HEK293 (cell line): ENCODE measurements around the gene ZNF284.

Experiments
- CTCF ChIA-PET: fragments of 350-600 bp; formaldehyde crosslinking; extraction: SDS; loops from one replicate; lab custom pipeline; 2021; ENCODE audit warnings: antibody characterized with exemption; lab: Yijun Ruan, JAX
- POLR2A ChIA-PET: fragments of 300-600 bp; formaldehyde crosslinking; extraction: SDS; loops from one replicate; lab custom pipeline; 2020; ENCODE audit warnings: antibody characterized with exemption, inconsistent platforms; lab: Yijun Ruan, JAX
- H3K27ac ChIP-seq: fragments of 200-500 bp; sonication (Bioruptor generic); 2 replicates; pipeline ENCODE4 v1.5.1; 2014; ENCODE audit warnings: low read depth, low read length, control low read depth, inconsistent platforms; ENCODE audit errors: extremely low read depth
- H3K36me3 ChIP-seq, 2 experiments: fragments of 200-500 bp in 1 of 2; sonication (Bioruptor generic) in 1 of 2; 1 replicate in 1 of 2; 2 replicates in 1 of 2; pipeline ENCODE4 v1.5.1; 2014 to 2017; ENCODE audit warnings: inconsistent platforms in 2 of 2, low read length in 2 of 2; ENCODE audit not compliant: control insufficient read depth in 2 of 2, insufficient read depth in 1 of 2
- H3K4me1 ChIP-seq: fragments of 200-500 bp; sonication (Bioruptor generic); 2 replicates; pipeline ENCODE4 v1.5.1; 2014; ENCODE audit warnings: mild to moderate bottlenecking, low read length, inconsistent platforms; ENCODE audit not compliant: control insufficient read depth, insufficient read depth
- H3K4me3 ChIP-seq: 2 replicates; pipeline ENCODE4 v1.5.1; 2011; ENCODE audit warnings: low read depth, mild to moderate bottlenecking, control low read depth, low read length, moderate library complexity
- H3K9me3 ChIP-seq: fragments of 200-500 bp; sonication (Bioruptor generic); 2 replicates; pipeline ENCODE4 v1.5.1; 2014; ENCODE audit warnings: low read depth, low read length, inconsistent platforms; ENCODE audit not compliant: control insufficient read depth, insufficient read depth
- ATF2 ChIP-seq: fragments of 450-650 bp; formaldehyde crosslinking; IDR thresholded peaks from 2 replicates; pipeline ENCODE4 v1.5.1; 2016; ENCODE audit warnings: missing biosample characterization, missing genetic modification characterization, low read depth
- IKZF3 ChIP-seq: fragments of 450-650 bp; IDR thresholded peaks from 2 replicates; pipeline ENCODE4 v1.5.0; 2018; ENCODE audit warnings: missing biosample characterization, mild to moderate bottlenecking, missing genetic modification characterization, moderate library complexity
- MYNN ChIP-seq: fragments of 450-650 bp; formaldehyde crosslinking; IDR thresholded peaks from 2 replicates; pipeline ENCODE4 v1.5.1; 2016; ENCODE audit warnings: missing biosample characterization, missing genetic modification characterization, borderline replicate concordance
- OVOL3 ChIP-seq: fragments of 450-650 bp; formaldehyde crosslinking; IDR thresholded peaks from 2 replicates; pipeline ENCODE4 v1.5.1; 2016; ENCODE audit warnings: missing biosample characterization, missing genetic modification characterization
- SALL2 ChIP-seq: fragments of 450-650 bp; formaldehyde crosslinking; IDR thresholded peaks from 2 replicates; pipeline ENCODE4 v1.5.0; 2017; ENCODE audit warnings: missing biosample characterization, mild to moderate bottlenecking, missing genetic modification characterization, borderline replicate concordance
- SETDB1 ChIP-seq: IDR thresholded peaks from one replicate; pipeline ENCODE4 v1.6.1; 2017; ENCODE audit warnings: mild to moderate bottlenecking, low read length, moderate library complexity, mixed read lengths; ENCODE audit not compliant: insufficient read length
- ZNF138 ChIP-seq: fragments of 450-650 bp; formaldehyde crosslinking; IDR thresholded peaks from 2 replicates; pipeline ENCODE4 v1.5.1; 2016; ENCODE audit warnings: missing biosample characterization, missing genetic modification characterization, borderline replicate concordance
- ZNF140 ChIP-seq: fragments of 450-650 bp; formaldehyde crosslinking; IDR thresholded peaks from 2 replicates; pipeline ENCODE4 v1.5.1; 2016; ENCODE audit warnings: missing biosample characterization, missing genetic modification characterization
- ZNF2 ChIP-seq: fragments of 450-650 bp; formaldehyde crosslinking; IDR thresholded peaks from 2 replicates; pipeline ENCODE4 v1.5.1; 2016; ENCODE audit warnings: missing biosample characterization, missing genetic modification characterization
- ZNF211 ChIP-seq: fragments of 450-650 bp; formaldehyde crosslinking; IDR thresholded peaks from 2 replicates; pipeline ENCODE4 v1.5.1; 2016; ENCODE audit warnings: low read depth, missing biosample characterization, missing genetic modification characterization
- ZNF280C ChIP-seq: fragments of 450-650 bp; formaldehyde crosslinking; IDR thresholded peaks from 2 replicates; pipeline ENCODE4 v1.5.1; 2016; ENCODE audit warnings: missing biosample characterization, missing genetic modification characterization
- ZNF335 ChIP-seq: fragments of 450-650 bp; formaldehyde crosslinking; conservative IDR thresholded peaks from 2 replicates; pipeline ENCODE4 v1.5.1; 2016; ENCODE audit warnings: missing biosample characterization, missing genetic modification characterization
- ZNF362 ChIP-seq: fragments of 450-650 bp; formaldehyde crosslinking; IDR thresholded peaks from 2 replicates; pipeline ENCODE4 v1.5.1; 2016; ENCODE audit warnings: missing biosample characterization, missing genetic modification characterization
- ZNF366 ChIP-seq: fragments of 450-650 bp; formaldehyde crosslinking; conservative IDR thresholded peaks from 2 replicates; pipeline ENCODE4 v1.5.1; 2016; ENCODE audit warnings: missing biosample characterization, missing genetic modification characterization
- ZNF433 ChIP-seq: fragments of 450-650 bp; formaldehyde crosslinking; IDR thresholded peaks from 2 replicates; pipeline ENCODE4 v1.5.1; 2016; ENCODE audit warnings: missing biosample characterization, missing genetic modification characterization, low read depth
- ZNF473 ChIP-seq: fragments of 450-650 bp; formaldehyde crosslinking; IDR thresholded peaks from 2 replicates; pipeline ENCODE4 v1.5.1; 2017; ENCODE audit warnings: missing biosample characterization, missing genetic modification characterization
- ZNF549 ChIP-seq: fragments of 450-650 bp; IDR thresholded peaks from 2 replicates; pipeline ENCODE4 v1.5.1; 2018; ENCODE audit warnings: missing biosample characterization, missing genetic modification characterization, mild to moderate bottlenecking, inconsistent platforms, moderate library complexity
- ZNF560 ChIP-seq: fragments of 450-650 bp; formaldehyde crosslinking; IDR thresholded peaks from 2 replicates; pipeline ENCODE4 v1.5.1; 2017; ENCODE audit warnings: missing biosample characterization, missing genetic modification characterization, borderline replicate concordance
- ZNF629 ChIP-seq: fragments of 450-650 bp; formaldehyde crosslinking; IDR thresholded peaks from 2 replicates; pipeline ENCODE4 v1.5.1; 2017; ENCODE audit warnings: missing biosample characterization, missing genetic modification characterization
- ZNF701 ChIP-seq: fragments of 450-650 bp; formaldehyde crosslinking; IDR thresholded peaks from 2 replicates; pipeline ENCODE4 v1.5.1; 2016; ENCODE audit warnings: missing biosample characterization, missing genetic modification characterization
- TF ChIP-seq, protein P1 (sequence below): fragments of 450-650 bp; formaldehyde crosslinking; IDR thresholded peaks from 2 replicates; pipeline ENCODE4 v1.5.1; 2017; ENCODE audit warnings: missing biosample characterization, missing genetic modification characterization
- TF ChIP-seq, protein P2 (sequence below): fragments of 450-650 bp; formaldehyde crosslinking; IDR thresholded peaks from 2 replicates; pipeline ENCODE4 v1.5.1; 2016; ENCODE audit warnings: missing biosample characterization, missing genetic modification characterization

The ZNF284 gene

DNA sequence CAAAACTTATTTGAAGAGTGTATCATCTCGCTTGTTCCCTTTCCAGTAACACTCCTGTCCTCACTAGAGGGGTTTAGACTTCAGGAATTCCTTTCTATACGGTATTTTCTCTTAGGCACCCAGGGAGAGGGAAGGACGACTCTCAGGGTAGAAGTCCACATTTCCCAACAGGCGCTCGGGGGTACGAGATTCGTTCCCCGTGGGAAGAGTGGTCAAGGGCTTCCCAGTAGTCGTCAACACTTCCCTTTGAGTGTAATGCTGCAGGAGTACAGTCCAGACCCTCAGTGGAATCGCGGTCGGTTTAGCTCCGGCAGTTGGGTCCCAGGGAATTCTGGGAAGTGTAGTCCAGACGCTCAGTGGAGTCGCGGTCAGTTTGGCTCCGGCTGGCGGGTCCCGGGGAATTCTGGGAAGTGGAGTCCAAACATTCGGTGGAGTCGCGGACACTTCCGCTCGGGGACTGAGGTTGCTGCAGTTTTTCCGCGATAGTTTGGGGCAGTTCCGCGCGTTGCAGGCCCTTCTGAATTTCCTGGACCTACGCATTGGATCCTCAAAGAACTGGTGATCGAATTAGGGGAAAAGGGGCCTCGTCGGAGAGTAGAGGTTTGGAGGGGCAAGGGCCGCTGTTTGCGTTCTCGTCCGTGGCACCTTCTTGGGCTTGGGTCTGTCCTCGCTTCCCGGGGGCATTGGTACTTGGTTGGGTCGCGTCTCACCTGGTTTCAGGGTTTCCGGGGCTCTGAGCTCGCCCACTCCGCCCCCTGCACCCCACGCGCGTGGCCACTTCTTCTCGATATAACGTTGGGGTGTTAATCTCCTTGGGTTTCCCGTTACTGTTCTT lies 22.2 kb downstream of the ZNF284 start, which contains the start of gene ZNF224 (continued):
- no peak; the same call in 1 of the 2 replicates for TF ChIP-seq ZNF362 (tag by site-specific recombination)
- TF ChIP-seq SALL2 (tag by site-specific recombination) = no peak
- TF ChIP-seq ZNF549 = no peak
- TF ChIP-seq, protein P1, sequence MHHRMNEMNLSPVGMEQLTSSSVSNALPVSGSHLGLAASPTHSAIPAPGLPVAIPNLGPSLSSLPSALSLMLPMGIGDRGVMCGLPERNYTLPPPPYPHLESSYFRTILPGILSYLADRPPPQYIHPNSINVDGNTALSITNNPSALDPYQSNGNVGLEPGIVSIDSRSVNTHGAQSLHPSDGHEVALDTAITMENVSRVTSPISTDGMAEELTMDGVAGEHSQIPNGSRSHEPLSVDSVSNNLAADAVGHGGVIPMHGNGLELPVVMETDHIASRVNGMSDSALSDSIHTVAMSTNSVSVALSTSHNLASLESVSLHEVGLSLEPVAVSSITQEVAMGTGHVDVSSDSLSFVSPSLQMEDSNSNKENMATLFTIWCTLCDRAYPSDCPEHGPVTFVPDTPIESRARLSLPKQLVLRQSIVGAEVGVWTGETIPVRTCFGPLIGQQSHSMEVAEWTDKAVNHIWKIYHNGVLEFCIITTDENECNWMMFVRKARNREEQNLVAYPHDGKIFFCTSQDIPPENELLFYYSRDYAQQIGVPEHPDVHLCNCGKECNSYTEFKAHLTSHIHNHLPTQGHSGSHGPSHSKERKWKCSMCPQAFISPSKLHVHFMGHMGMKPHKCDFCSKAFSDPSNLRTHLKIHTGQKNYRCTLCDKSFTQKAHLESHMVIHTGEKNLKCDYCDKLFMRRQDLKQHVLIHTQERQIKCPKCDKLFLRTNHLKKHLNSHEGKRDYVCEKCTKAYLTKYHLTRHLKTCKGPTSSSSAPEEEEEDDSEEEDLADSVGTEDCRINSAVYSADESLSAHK (tag by site-specific recombination) = no peak
- no peak for TF ChIP-seq ZNF211 (tag by site-specific recombination)
- no peak for TF ChIP-seq ZNF138 (tag by site-specific recombination)
- TF ChIP-seq ZNF2 (tag by site-specific recombination) = peak; percentile 80

DNA sequence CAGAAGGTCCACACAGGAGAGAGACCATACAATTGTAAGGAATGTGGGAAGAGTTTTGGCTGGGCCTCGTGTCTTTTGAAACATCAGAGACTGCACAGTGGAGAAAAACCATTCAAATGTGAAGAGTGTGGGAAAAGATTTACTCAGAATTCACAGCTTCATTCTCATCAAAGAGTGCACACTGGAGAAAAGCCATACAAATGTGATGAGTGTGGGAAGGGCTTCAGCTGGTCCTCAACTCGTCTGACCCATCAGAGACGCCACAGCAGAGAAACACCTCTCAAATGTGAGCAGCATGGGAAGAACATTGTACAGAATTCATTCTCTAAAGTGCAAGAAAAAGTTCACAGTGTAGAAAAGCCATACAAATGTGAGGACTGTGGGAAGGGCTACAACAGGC lies 35.8 kb downstream of the ZNF284 start:
- Histone ChIP-seq H3K4me1 (peaks cover 7% of the 10 kb centered on the region), H3K9me3 (peaks cover 58% of the 10 kb centered on the region), H3K4me3 (no peak overlapping the region), H3K27ac (no peak overlapping the region), H3K36me3 (peaks cover 61 to 84% of the 10 kb centered on the region in 2 experiments)
- ChIA-PET POLR2A (interaction anchor here (1.4 kb wide), 1 partner anchor 14 kb away, joined by 5 read pairs; the partner anchor contains the start of gene ZNF224), CTCF (interaction anchor here (0.6 kb wide), 1 partner anchor 29 kb away, joined by 3 read pairs; no protein-coding TSS in a partner anchor)
- TF ChIP-seq SETDB1 (peak; percentile 81), ZNF701 (no peak)

DNA sequence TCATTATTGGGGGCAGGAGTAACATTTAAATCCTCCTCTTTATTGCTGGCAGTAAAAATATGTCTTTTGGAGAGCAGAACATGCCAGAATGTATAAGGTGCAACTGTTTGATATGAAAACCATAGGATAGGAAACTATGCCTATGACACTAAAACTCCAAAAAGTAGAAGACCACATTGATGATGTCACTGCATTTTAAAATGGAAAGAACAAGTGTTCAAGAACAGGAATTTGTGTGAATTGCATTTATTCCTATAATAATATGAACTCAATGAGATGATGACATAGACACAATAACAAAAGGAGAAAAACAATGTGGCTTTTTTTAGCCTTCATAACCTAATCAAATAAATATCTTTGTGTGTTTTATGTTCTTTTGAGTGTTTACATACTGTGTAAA lies 37.5 kb downstream of the ZNF284 start:
- peaks cover 44 to 67% of the 10 kb centered on the region in 2 experiments for H3K36me3 ChIP-seq
- H3K27ac ChIP-seq = no peak overlapping the region
- ChIA-PET POLR2A (interaction anchor here (0.6 kb wide), 1 partner anchor 13 kb away, joined by 3 read pairs; no protein-coding TSS in a partner anchor), CTCF (interaction anchor here (0.7 kb wide), 2 partner anchors 169 to 343 kb away, joined by 3 read pairs; no protein-coding TSS in a partner anchor)
- H3K4me1 ChIP-seq = peaks cover 11% of the 10 kb centered on the region
- H3K9me3 ChIP-seq = peaks cover 55% of the 10 kb centered on the region
- no peak overlapping the region for H3K4me3 ChIP-seq
- TF ChIP-seq ZNF560 (no peak), MYNN (tag by site-specific recombination) (no peak), ATF2 (tag by site-specific recombination) (peak; percentile 91), IKZF3 (tag by site-specific recombination) (no peak), ZNF366 (tag by site-specific recombination) (no peak), OVOL3 (tag by site-specific recombination) (no peak), ZNF140 (tag by site-specific recombination) (no peak), ZNF433 (tag by site-specific recombination) (no peak), ZNF280C (no peak), SALL2 (tag by site-specific recombination) (no peak), ZNF629 (tag by site-specific recombination) (peak; percentile 45; the same call in 1 of the 2 replicates), ZNF473 (no peak), ZNF701 (no peak), ZNF335 (tag by site-specific recombination) (no peak)
- TF ChIP-seq, protein P2, sequence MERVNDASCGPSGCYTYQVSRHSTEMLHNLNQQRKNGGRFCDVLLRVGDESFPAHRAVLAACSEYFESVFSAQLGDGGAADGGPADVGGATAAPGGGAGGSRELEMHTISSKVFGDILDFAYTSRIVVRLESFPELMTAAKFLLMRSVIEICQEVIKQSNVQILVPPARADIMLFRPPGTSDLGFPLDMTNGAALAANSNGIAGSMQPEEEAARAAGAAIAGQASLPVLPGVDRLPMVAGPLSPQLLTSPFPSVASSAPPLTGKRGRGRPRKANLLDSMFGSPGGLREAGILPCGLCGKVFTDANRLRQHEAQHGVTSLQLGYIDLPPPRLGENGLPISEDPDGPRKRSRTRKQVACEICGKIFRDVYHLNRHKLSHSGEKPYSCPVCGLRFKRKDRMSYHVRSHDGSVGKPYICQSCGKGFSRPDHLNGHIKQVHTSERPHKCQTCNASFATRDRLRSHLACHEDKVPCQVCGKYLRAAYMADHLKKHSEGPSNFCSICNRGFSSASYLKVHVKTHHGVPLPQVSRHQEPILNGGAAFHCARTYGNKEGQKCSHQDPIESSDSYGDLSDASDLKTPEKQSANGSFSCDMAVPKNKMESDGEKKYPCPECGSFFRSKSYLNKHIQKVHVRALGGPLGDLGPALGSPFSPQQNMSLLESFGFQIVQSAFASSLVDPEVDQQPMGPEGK = no peak
